Liver (tissue), 9 donors: ENCODE data around the gene HYAL3. TPM values are rescaled to one million over a fixed set of nuclear protein-coding genes. Genes with fewer than 3 reads are reported as not detected.
"Not testable (repeated sequence)": the region's sequence is repeated elsewhere in the genome, so short reads cannot be mapped to it uniquely, and the experiment has no call there.

Experiments
- DNase-seq: peaks from one replicate; pipeline ENCODE4 v3.0.0-alpha.2; 2017; ENCODE audit warnings: low spot score
- H3K27ac ChIP-seq, 2 donors: one replicate each; pipeline ENCODE4 v1.7.0; 2013; ENCODE audit warnings: inconsistent platforms in 2 of 2, low read length in 2 of 2, control low read depth in 1 of 2, low read depth in 1 of 2, mild to moderate bottlenecking in 1 of 2
- H3K27me3 ChIP-seq, 4 donors: one replicate each; pipeline versions ENCODE4 v1.6.1 to v1.7.0; 2013; ENCODE audit warnings: low read length in 3 of 4, inconsistent platforms in 1 of 4, mild to moderate bottlenecking in 1 of 4, moderate library complexity in 1 of 4; ENCODE audit not compliant: control insufficient read depth in 4 of 4, insufficient read depth in 4 of 4
- H3K36me3 ChIP-seq, 4 donors: one replicate each; pipeline versions ENCODE4 v1.6.1 to v1.7.0; 2013; ENCODE audit warnings: low read length in 3 of 4, mild to moderate bottlenecking in 3 of 4, low read depth in 1 of 4, moderate library complexity in 1 of 4; ENCODE audit not compliant: control insufficient read depth in 4 of 4, insufficient read depth in 3 of 4
- H3K4me1 ChIP-seq, 4 donors: one replicate each; pipeline versions ENCODE4 v1.6.1 to v1.7.0; 2013; ENCODE audit warnings: low read length in 3 of 4, mild to moderate bottlenecking in 3 of 4, moderate library complexity in 1 of 4; ENCODE audit not compliant: control insufficient read depth in 4 of 4, insufficient read depth in 4 of 4
- H3K4me3 ChIP-seq, 3 donors: one replicate each; pipeline versions ENCODE4 v1.6.1 to v1.7.0; 2013; ENCODE audit warnings: low read length in 3 of 3, control low read depth in 1 of 3, low read depth in 1 of 3, mild to moderate bottlenecking in 1 of 3
- H3K9ac ChIP-seq, 2 donors: one replicate each; pipeline ENCODE4 v1.7.0; 2013; ENCODE audit warnings: low read length in 2 of 2, mild to moderate bottlenecking in 2 of 2, moderate library complexity in 2 of 2, control low read depth in 1 of 2, low read depth in 1 of 2
- H3K9me3 ChIP-seq, 4 donors: one replicate each; pipeline versions ENCODE4 v1.6.1 to v1.7.0; 2013; ENCODE audit warnings: low read length in 3 of 4; ENCODE audit not compliant: control insufficient read depth in 4 of 4
- ATF3 ChIP-seq: IDR thresholded peaks from 2 replicates; pipeline ENCODE4 v1.6.1; 2016; ENCODE audit warnings: antibody characterized with exemption
- CTCF ChIP-seq: fragments of 150-350 bp; IDR thresholded peaks from 2 replicates; pipeline ENCODE4 v1.5.1; 2017; ENCODE audit warnings: improper control_type of control experiment, low read depth, low read length; ENCODE audit not compliant: missing input control
- FOXA2 ChIP-seq: IDR thresholded peaks from 2 replicates; pipeline ENCODE4 v1.6.1; 2016; ENCODE audit warnings: antibody characterized with exemption
- GABPA ChIP-seq, 2 donors: IDR thresholded peaks in 1 of 2; conservative IDR thresholded peaks in 1 of 2; 2 replicates each; pipeline ENCODE4 v1.6.1; 2016; ENCODE audit warnings: antibody characterized with exemption in 2 of 2, mild to moderate bottlenecking in 1 of 2, moderate library complexity in 1 of 2
- HNF4A ChIP-seq, 2 donors: conservative IDR thresholded peaks; 2 replicates each; pipeline ENCODE4 v1.6.1; 2016; ENCODE audit warnings: antibody characterized with exemption in 2 of 2, mild to moderate bottlenecking in 2 of 2
- HNF4G ChIP-seq: IDR thresholded peaks from 2 replicates; pipeline ENCODE4 v1.6.1; 2016; ENCODE audit warnings: antibody characterized with exemption
- JUND ChIP-seq, 2 donors: IDR thresholded peaks; 2 replicates each; pipeline ENCODE4 v1.6.1; 2016; ENCODE audit warnings: antibody characterized with exemption in 2 of 2
- MAX ChIP-seq: IDR thresholded peaks from 2 replicates; pipeline ENCODE4 v1.6.1; 2016; ENCODE audit warnings: antibody characterized with exemption
- RAD21 ChIP-seq, 2 donors: IDR thresholded peaks; 2 replicates each; pipeline ENCODE4 v1.6.1; 2016; ENCODE audit warnings: antibody characterized with exemption in 2 of 2, mild to moderate bottlenecking in 2 of 2
- REST ChIP-seq: IDR thresholded peaks from 2 replicates; pipeline ENCODE4 v1.6.1; 2016; ENCODE audit warnings: antibody characterized with exemption, mild to moderate bottlenecking
- RXRA ChIP-seq, 2 donors: IDR thresholded peaks; 2 replicates each; pipeline ENCODE4 v1.6.1; 2017 to 2018; ENCODE audit warnings: antibody characterized with exemption in 2 of 2, mild to moderate bottlenecking in 1 of 2
- YY1 ChIP-seq: IDR thresholded peaks from 2 replicates; pipeline ENCODE4 v1.6.1; 2016; ENCODE audit warnings: antibody characterized with exemption, mild to moderate bottlenecking
- WGBS: extraction: QIAGEN DNeasy Blood & Tissue Kit; methylation state at CpG from one replicate; pipeline ENCODE4 v1.1.7; 2013; 5-methylcytosine and 5-hydroxymethylcytosine counted together
- polyA plus RNA-seq, 2 donors: library from polyadenylated mRNA; stranded (reverse) in 1 of 2; unstranded in 1 of 2; fragments of 200-250 nt in 1 of 2; fragments of >200 nt in 1 of 2; fragmentation: Nextera tagmentation in 1 of 2; extraction: Ambion mirVana in 1 of 2; gene quantifications; one replicate each; pipeline versions ENCODE4 v1.2.1 to v1.2.3, GENCODE V29; 2013 to 2015
- total RNA-seq, 2 donors: library from RNA; depleted of rRNA; stranded (reverse); fragments of >200 nt; gene quantifications; one replicate each; pipeline ENCODE4 v1.2.3, GENCODE V29; 2014
- donor health status: healthy.
- donor health status: healthy.
- donor health status: healthy.
- donor health status: healthy.
- donor health status: healthy.

Gene HYAL3
- total and polyA plus RNA-seq, 4 donors = 1.8 to 6.6 (median 2.0) TPM

GRCh38 chr3:50314342-50314741 is 15.1 kb upstream of the HYAL3 start (continued):
- TF ChIP-seq HNF4A (conservative IDR thresholded peaks at IDR 0.05) = no peak
- TF ChIP-seq JUND (IDR thresholded peaks at IDR 0.05) = no peak
- TF ChIP-seq HNF4G = no peak
- TF ChIP-seq YY1 = no peak
- no peak for TF ChIP-seq GABPA (IDR thresholded peaks at IDR 0.05 in 1 of 2, conservative IDR thresholded peaks at IDR 0.05 in 1 of 2)
- TF ChIP-seq MAX = no peak
- TF ChIP-seq ATF3 = no peak
- TF ChIP-seq RAD21 (IDR thresholded peaks at IDR 0.05) = no peak

GRCh38 chr3:50312041-50312440 is 12.8 kb upstream of the HYAL3 start:
- WGBS = 94% methylated on average over 32 of the region's 32 CpGs
- peaks cover 6 to 11% (median 9%) of the 10 kb centered on the region in 4 donors for H3K4me1 ChIP-seq

GRCh38 chr3:50304601-50305000 is 5.4 kb upstream of the HYAL3 start:
- Histone ChIP-seq H3K4me1 (peaks cover 12 to 39% (median 24%) of the 10 kb centered on the region in 4 donors), H3K27me3 (no peaks in the 10 kb centered on the region), H3K9ac (no peak overlapping the region), H3K9me3 (no peaks in the 10 kb centered on the region), H3K4me3 (no peak overlapping the region), H3K27ac (no peak overlapping the region), H3K36me3 (peaks cover 0 to 3% (median 0%) of the 10 kb centered on the region in 4 donors)
- DNase-seq = no peak
- TF ChIP-seq YY1 = no peak
- TF ChIP-seq RAD21 (IDR thresholded peaks at IDR 0.05) = no peak
- TF ChIP-seq RXRA (IDR thresholded peaks at IDR 0.05) = no peak
- no peak for TF ChIP-seq REST
- no peak for TF ChIP-seq CTCF
- TF ChIP-seq FOXA2 = no peak
- TF ChIP-seq HNF4G = no peak

More at GRCh38 chr3:50312041-50312440, 12.8 kb upstream of the HYAL3 start:
- H3K27me3 ChIP-seq, H3K36me3 ChIP-seq, DNase-seq, H3K9ac ChIP-seq, H3K4me3 ChIP-seq, H3K9me3 ChIP-seq, H3K27ac ChIP-seq: not testable (repeated sequence)
